ENCODE results near the gene RPUSD4.

RPUSD4 gene

GRCh38 chr11:126165311-126165720, 46.1 kb downstream of the RPUSD4 start:
- in situ Hi-C loops (cut with HindIII; ENCODE audit: low sequenced_read_pairs): no loop called here
- no peak for TF ChIP-seq CTCF (IDR thresholded peaks at IDR 0.05; ENCODE audit: low read depth, low read length, missing control alignments)
- no peak for DNase-seq (ENCODE audit: low read depth)
- H3K4me3 ChIP-seq (ENCODE audit: low read depth, low read length): no peak overlapping the region

GRCh38 chr11:126164781-126165180, 46.7 kb downstream of the RPUSD4 start:
- H3K4me3 ChIP-seq (ENCODE audit: low read depth, low read length): no peak overlapping the region

GRCh38 chr11:126163779-126164178, 47.7 kb downstream of the RPUSD4 start:
- no peak for DNase-seq (ENCODE audit: low read depth)
- in situ Hi-C loops (cut with HindIII; ENCODE audit: low sequenced_read_pairs): no loop called here
- no peak for TF ChIP-seq CTCF (IDR thresholded peaks at IDR 0.05; ENCODE audit: low read depth, low read length, missing control alignments)
- no peak overlapping the region for H3K4me3 ChIP-seq (ENCODE audit: low read depth, low read length)

More at GRCh38 chr11:126164781-126165180, 46.7 kb downstream of the RPUSD4 start:
- in situ Hi-C loops (cut with HindIII; ENCODE audit: low sequenced_read_pairs): no loop called here
- no peak for DNase-seq (ENCODE audit: low read depth)
- TF ChIP-seq CTCF (IDR thresholded peaks at IDR 0.05; ENCODE audit: low read depth, low read length, missing control alignments): no peak

GRCh38 chr11:126163074-126163700, 48.3 kb downstream of the RPUSD4 start:
- no peak overlapping the region for H3K4me3 ChIP-seq (ENCODE audit: low read depth, low read length)
- TF ChIP-seq CTCF (IDR thresholded peaks at IDR 0.05; ENCODE audit: low read depth, low read length, missing control alignments): no peak
- in situ Hi-C loops (cut with HindIII; ENCODE audit: low sequenced_read_pairs): no loop called here
- DNase-seq (ENCODE audit: low read depth): no peak

- no peak overlapping the region for H3K4me3 ChIP-seq (ENCODE audit: low read depth, low read length)
- in situ Hi-C loops (cut with HindIII; ENCODE audit: low sequenced_read_pairs): no loop called here
- TF ChIP-seq CTCF (IDR thresholded peaks at IDR 0.05; ENCODE audit: low read depth, low read length, missing control alignments): no peak
- no peak for DNase-seq (ENCODE audit: low read depth)
Measured at GRCh38 chr11:126162306-126163030, 49.0 kb downstream of the RPUSD4 start.

GRCh38 chr11:126161023-126161391, 50.4 kb downstream of the RPUSD4 start:
- in situ Hi-C loops (cut with HindIII; ENCODE audit: low sequenced_read_pairs): no loop called here
- TF ChIP-seq CTCF (IDR thresholded peaks at IDR 0.05; ENCODE audit: low read depth, low read length, missing control alignments): no peak
- DNase-seq (ENCODE audit: low read depth): no peak
- H3K4me3 ChIP-seq (ENCODE audit: low read depth, low read length): no peak overlapping the region

All from astrocyte of the cerebellum (primary cell).